C4-2B (cell line): ENCODE data around the gene NIPA2.

Experiments used
- H3K27ac ChIP-seq: fragments of 450-650 bp; 2 replicates; pipeline ENCODE4 v1.5.1; 2017
- ZFX ChIP-seq: fragments of 450-650 bp; IDR thresholded peaks from 2 replicates; pipeline ENCODE4 v1.6.1; 2017
- TF ChIP-seq, protein P1 (sequence below): fragments of 450-650 bp; conservative IDR thresholded peaks from 2 replicates; pipeline ENCODE4 v1.5.1; 2017; ENCODE audit warnings: mild to moderate bottlenecking

NIPA2 gene

DNA sequence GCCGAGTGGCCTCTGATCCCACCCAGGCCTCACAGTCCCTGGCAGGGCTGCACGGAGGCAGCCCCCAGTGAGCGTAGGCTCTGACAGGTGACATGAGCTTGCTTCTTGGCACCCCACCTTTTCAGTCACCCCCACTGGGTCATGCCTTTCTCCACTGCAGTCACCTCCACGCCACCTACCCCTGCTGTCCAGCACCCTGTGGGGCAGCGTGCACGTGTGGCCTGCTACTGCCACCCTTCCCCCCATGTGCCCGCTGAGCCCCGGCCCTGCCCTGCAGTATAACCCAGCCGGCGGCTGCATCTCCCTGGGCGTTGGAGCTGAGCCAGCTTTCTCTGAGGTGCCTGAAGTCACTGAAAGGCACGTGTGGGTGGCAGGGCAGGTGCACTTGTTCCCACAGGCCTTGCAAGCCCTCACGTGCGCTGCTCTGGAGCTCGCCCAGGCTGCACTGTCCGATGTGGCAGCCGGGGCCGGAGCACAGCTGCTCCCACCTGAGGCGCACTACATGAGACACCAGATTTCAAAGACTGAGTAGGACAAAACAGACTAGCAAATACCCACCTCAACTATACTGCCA lies 65.6 kb downstream of the NIPA2 start:
- TF ChIP-seq, protein P1, sequence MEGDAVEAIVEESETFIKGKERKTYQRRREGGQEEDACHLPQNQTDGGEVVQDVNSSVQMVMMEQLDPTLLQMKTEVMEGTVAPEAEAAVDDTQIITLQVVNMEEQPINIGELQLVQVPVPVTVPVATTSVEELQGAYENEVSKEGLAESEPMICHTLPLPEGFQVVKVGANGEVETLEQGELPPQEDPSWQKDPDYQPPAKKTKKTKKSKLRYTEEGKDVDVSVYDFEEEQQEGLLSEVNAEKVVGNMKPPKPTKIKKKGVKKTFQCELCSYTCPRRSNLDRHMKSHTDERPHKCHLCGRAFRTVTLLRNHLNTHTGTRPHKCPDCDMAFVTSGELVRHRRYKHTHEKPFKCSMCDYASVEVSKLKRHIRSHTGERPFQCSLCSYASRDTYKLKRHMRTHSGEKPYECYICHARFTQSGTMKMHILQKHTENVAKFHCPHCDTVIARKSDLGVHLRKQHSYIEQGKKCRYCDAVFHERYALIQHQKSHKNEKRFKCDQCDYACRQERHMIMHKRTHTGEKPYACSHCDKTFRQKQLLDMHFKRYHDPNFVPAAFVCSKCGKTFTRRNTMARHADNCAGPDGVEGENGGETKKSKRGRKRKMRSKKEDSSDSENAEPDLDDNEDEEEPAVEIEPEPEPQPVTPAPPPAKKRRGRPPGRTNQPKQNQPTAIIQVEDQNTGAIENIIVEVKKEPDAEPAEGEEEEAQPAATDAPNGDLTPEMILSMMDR: no peak
- TF ChIP-seq ZFX: no peak
- H3K27ac ChIP-seq: no peak overlapping the region

DNA sequence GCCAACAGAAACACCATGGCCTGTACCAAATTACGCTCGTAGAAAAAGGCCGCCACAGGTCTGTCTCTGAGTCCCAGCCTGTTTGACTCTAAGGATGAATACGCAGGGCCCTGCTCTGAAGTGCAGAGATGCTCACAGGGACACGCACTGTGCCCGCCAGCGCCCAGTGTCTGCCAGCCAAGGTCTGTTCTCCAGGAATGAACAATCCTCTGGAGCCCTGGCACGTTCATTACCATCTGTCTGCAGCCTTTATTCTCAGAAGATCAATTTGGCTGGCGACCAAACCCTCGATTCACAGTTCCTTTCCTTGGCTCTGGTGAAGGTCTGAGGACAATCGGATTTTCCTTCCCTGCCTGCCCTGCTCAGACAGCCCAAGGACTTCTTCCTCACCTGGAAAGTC lies 66.3 kb downstream of the NIPA2 start:
- TF ChIP-seq, protein P1: no peak
- no peak for TF ChIP-seq ZFX
- H3K27ac ChIP-seq: no peak overlapping the region

DNA sequence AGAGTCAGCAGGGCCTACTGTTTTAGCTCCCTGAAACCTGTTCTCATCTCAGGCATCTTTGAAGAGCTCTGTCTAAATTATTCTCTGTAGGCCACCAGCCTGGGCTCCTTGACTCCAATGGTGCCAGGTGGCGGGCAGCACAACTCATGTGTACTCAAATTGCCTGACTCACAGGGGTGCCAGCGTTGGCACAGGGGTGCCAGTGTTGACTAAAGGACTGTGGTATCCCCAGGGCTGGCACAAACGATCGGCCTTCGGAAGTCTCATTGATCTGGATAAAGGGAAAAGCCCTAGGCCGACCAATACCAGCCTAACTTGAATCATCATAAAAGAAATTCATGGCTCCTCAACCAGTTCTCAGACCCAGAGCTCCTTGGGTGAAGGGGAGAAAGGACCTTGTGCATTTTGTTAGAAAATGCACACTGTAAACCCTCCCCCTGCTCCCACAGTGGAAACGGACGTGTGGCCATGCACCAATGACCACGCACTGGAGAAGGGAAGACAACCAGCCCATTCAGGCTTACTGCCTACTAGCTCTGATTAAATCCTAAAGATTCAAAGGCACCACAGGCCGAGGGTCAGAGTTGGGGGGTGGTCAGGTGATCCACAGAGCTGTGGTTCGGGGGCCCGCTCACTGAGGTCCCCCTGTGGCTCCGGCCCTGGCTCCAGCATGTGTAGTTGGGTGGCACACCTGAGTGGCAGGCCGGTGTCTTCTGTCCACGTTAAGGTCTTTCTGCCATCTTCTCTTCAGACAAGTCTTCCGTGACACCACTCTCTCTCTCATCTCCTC lies 68.9 kb downstream of the NIPA2 start:
- H3K27ac ChIP-seq: no peak overlapping the region
- TF ChIP-seq ZFX: no peak
- TF ChIP-seq, protein P1: no peak

DNA sequence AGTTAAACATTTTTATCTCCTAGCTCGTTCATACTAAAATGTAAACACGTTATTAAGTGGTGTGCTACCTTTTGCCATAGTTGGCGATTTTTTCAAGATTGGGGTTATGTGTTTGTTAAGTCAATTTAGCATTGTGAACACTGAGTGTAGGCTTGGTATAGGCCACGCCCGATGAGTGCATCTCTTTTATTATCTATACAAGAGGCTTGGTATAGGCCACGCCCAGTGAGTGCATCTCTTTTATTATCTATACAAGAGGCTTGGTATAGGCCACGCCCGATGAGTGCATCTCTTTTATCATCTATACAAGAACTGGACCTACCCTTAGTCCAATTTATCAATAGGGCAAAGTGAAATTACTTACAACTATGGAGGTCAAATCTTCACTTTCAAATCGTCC lies 70.4 kb downstream of the NIPA2 start:
- no peak for TF ChIP-seq ZFX
- TF ChIP-seq, protein P1: no peak
- no peak overlapping the region for H3K27ac ChIP-seq

DNA sequence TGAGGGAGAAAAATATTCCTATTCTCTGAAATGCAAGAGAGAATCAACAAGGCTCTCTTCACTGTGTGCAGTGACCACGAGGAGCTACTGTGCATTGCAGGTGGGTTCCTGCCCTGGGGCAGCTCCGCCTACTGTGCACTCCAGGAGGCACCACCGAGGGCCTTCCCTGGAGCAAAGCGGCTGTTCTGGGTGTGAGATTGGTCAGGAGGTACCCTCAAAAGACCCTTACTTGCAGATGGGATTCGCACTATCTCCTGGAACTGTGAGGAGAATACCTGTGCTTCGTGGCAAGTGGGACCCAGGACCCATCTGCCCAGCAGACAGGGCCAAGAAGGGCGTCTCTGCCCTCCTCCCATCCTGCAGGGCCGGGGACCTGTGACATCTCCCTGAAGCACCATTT lies 72.8 kb downstream of the NIPA2 start:
- TF ChIP-seq, protein P1: no peak
- no peak for TF ChIP-seq ZFX
- H3K27ac ChIP-seq: no peak overlapping the region

DNA sequence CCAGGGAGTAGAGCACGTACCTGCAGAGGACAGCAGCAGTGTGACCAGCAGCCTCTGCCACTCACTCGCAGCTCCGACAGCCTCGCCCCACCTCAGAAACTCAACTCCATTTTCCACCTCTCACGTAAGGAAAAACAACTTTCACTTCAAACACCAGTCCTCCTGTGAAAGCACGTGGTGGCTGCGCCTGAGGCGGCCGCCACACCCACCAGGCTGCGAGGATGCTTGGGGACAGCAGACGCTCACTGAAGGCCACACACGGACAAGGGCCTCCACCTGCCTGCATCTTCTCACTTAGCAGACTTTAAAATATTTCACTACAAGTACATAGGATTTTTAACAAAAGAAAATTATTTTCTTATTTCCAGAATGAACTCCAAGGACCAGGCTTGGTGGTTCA lies 73.8 kb downstream of the NIPA2 start:
- H3K27ac ChIP-seq: no peak overlapping the region
- no peak for TF ChIP-seq ZFX
- TF ChIP-seq, protein P1: no peak

DNA sequence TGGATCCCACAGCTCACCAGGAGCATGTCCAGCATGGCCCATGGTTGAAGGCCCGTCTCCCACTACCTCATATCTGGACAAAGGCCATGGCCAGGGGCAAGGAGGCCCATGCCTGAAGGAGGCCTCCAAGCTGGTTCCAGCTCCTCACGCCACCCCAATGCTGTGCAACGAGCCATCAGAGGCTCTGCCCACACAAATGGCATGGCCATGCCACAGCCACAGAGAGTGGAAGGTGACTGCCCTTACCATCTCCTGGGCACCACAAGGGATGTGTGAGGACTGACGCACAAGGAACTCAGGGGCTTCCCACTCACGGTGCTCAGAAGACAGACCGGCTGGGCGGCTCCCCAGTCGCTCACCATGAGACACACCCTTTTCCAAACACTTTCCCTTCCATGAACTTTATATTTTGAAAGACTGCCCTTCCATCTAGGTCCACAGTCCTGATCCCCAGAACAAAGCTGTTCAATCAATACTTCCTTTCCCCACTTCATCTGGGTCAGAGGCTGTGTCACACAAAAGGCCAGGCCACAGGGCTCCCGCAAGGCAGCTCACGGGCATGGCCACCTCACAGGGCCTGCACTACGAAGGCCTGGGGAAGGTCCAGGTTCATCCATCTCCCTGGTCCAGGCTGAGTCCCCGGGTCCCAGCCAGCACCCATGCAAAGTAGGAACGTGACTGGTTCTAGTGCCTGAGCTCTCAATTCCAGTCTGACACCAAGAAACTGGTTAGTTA lies 75.3 kb downstream of the NIPA2 start:
- TF ChIP-seq, protein P1: no peak
- no peak for TF ChIP-seq ZFX
- no peak overlapping the region for H3K27ac ChIP-seq
